Superior temporal gyrus (tissue), 1 donor: ENCODE results near the gene NRXN2.

Source experiments
- DNase-seq: peaks from one replicate; pipeline ENCODE4 v3.0.0-alpha.2; 2016; ENCODE audit errors: extremely low spot score

NRXN2 gene

DNA sequence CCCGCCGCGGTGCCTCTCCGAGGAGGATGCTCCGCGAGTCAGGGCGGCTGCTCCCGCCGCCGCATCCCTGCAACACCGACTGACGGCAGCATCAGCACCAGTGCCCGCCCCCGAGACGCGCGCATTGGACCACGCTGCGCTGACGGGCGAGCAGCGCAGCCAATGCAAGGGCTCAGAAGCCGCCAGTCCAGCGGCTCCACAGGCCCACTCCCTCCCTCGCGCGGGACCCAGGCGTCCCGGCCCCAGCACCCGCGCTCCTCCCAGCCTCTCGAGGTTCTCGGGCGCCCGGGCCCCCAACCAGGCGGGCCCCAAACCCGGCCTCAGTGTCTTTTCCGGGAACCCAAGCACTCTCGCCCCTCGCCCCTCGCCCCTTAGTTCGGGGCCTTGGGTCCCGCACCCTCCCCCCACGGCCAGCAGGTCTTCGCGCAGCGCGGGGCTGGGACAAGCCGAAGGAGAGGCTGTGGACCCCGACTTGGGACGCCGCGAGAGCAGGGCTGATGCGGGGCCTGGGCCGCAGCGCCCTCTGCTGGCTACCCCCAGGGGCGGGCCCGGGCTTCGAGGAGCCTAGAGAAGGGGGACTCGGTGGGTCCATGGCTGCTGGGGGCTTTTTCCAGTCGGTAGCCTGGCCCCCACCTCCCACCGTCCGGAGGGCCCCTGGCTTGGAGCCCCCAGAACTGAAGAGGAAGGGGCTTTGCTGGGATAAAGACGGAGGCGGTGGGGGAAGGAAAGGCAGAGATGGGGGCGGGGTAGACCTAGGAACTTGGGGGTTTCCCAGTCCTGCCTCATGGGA is at the start of gene NRXN2:
Gene NRXN2 (minus strand): TSS at position 81 of the 790 bp plus-strand sequence. CDS start 9,498 bp downstream, outside the sequence.
- DNase-seq = peak; percentile 94

DNA sequence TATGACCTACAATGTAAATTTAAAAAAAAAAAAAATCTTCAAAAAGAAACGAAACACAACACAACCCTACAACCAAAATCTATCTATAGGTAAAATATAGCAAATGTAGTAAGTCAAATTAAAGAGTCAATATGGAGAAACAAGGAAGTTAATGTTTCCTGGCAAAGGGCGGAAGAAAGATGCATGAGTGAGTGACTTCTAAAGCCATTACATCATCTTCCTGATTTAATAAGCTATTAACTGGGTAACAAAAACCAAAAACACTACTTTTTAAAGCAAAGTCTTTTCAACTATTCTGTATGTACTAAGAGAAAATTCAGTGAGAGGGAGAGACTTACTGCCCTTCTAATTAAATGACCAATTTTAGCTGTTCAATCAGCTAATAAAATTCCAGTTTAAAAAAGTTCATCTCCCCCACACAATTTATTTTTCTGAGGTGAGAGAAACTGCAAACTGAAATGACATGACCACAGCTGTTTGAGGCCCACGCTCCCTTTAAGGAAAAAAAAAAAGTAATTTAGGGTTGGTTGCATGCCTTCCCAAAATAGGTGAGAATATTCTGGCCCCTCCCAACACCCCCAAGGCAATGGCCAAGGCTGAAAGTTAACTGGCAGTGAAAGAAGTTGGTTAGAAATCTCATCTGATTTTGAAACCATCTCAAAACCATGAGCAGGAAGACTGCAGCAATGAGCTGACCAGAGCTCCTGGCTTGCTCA is 49.5 kb upstream of the NRXN2 start:
- DNase-seq = no peak

- no peak for DNase-seq
Measured at GRCh38 chr11:64771861-64772260, 48.9 kb upstream of the NRXN2 start.

- no peak for DNase-seq
Measured at GRCh38 chr11:64770120-64770519, 47.1 kb upstream of the NRXN2 start.

DNA sequence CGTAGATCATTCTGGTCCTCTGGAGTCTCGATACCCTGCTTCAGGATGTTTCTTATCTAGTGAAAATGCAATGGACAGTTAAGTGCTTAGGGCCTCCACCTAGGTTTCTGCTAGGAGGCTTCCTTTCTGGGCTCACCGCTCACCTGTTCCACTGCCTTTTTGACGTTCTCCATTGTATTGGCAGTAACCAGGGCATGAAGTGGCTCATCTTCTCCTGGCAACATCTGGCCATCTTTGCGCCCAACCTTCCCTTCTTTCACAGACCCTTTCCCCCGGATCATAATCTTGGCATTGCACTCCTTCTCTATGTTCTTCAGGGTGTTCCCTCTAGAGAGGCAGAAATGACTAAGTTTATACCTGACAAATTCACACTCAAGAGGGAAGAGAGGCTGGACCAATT is 46.3 kb upstream of the NRXN2 start:
- no peak for DNase-seq

- no peak for DNase-seq
Measured at GRCh38 chr11:64768300-64768694, 45.3 kb upstream of the NRXN2 start.

DNA sequence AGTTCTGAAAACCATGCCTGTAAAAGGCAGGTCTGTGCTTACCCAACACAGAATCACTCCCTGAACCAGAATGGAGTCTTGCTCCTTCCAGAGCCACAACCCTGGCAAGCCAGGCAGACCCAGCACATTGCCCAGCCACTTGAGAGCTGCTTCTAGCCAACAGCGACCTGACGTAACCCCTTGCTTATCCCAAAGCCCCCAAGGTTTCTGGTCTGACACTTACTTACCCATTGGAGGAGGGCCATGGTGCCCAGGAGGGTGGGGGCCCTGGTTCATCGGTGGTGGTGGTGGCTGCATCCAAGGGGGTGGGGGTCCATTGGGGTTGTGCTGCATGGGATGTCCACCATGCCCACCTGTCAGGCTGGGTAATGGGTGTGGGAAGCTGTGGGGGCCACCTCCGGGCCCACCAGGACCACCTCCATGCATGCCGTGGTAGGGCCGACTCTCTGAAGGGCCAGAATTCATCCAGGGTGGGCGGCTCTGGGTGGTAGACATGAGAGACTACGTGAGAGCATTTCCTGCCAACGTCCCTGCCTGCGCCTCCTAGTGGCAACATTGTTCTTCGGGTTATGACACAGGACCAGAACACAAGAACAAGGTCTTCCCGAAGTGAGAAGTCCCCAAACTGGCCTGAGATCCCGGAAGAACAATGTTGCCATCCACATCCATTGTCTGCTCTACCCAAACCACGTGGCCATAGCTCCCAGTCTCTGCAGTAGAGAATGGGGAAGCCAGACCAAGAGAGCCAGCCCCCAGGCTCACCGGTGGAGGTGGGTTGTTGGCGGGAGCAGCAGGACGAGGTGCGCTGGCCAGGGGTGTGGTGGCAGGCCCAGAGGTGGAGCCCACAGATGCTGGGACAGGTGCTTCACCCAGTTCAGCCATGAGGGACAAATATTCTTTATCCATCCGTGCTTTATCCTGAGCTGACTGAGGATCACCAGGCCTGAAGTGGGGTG is 44.6 kb upstream of the NRXN2 start:
- DNase-seq = peak; percentile 62

DNA sequence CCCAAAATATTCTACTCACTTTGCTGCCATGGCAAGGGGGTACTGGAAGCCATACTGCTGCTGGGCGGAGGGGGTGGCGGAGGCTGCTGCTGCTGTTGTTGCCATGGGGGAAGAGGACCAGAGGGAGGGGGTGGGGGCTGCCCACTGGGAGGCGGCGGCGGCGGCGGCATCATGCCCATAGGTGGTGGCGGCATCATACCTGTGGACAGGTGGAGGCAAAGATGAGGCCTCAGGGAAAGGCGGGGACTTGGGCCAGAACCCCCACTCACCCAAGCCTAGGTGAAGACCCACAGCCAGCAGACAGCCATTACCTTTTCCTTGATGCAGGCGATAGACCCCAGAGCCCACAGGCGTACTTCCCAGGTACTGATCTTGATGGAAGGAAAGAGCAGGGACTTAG is 43.9 kb upstream of the NRXN2 start:
- no peak for DNase-seq

DNA sequence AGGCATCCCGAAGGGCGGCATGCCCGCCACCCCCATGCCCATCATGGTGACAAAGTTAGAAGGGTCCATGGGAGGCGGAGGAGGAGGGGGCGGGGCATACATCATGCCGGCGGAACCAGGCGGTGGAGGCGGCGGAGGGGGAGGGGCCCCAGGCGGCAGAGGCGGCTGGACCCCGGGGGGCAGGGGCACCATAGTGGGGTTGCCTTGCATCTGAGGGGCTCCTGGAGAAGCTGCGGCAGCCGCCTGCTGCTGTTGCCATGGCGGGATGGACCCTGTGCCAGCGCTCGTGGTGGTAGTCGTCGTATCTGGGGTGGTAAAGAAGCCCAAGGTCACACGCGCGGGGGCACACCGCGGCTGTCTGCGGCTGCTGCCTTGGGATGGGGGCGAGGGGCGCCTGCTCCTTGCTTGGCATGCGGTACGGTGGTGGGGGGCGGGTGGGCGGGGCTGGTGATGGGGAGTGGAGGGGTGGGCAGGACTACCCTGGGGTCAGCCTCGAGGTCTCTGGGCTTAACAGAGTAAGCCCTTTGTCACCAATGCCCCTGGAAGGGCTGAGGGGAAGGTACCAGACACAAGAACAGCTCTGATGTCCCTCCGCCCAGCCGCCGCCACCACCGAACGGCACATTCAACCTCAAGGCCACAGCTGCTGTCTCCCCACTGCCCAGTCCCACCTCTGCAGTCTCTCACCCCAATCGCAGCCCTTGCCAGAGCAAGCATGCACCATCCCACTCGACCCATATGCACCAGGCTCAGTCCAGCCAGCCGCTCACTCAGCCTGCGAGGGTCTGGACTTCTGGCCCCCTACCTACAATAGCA is 43.1 kb upstream of the NRXN2 start:
- DNase-seq = no peak

DNA sequence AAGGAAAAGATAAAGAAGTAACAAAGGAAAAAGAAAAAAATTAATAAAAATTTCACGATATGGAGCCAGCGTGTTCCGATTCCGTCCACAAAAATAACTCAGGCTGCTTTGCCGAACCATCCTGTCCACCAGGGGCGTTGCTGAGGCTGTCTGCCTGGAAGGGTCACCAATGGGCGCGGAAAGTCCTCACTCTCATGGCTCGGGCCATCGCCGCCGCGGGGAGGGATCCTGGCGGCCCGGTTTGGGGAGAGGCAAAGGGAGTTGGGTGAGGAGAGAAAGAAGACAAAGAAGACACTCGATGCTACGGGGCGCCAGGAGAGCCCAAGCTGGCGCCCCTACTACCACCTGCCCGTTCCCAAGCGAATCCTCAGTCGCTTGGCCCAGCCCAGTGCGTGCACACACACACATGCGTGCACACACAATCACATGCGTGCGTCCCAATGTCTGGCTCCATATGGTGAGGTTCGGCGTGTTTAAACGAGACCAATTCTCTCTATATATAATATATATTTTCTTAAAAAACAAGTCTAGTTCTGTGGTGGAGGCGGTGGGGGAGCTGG is 42.4 kb upstream of the NRXN2 start:
- no peak for DNase-seq

DNA sequence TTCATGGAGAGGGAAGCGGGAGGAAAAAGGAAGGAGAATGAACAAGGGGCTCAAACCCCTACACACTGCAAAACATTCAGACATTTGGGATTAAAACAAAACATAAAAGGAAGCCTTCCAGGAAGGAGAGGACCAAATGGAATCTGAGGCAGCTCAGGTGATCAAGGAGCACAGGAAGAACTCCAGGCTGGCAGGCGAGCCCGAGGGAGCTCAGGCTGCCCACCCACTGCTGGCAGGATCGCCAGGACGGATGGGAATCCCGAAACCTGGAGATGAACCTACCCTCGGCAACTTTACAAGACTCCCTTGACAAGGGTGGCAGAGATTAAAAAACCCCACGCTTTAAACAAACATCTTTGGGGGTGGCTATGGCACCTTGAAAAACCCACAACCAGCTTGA is 41.8 kb upstream of the NRXN2 start:
- no peak for DNase-seq

DNA sequence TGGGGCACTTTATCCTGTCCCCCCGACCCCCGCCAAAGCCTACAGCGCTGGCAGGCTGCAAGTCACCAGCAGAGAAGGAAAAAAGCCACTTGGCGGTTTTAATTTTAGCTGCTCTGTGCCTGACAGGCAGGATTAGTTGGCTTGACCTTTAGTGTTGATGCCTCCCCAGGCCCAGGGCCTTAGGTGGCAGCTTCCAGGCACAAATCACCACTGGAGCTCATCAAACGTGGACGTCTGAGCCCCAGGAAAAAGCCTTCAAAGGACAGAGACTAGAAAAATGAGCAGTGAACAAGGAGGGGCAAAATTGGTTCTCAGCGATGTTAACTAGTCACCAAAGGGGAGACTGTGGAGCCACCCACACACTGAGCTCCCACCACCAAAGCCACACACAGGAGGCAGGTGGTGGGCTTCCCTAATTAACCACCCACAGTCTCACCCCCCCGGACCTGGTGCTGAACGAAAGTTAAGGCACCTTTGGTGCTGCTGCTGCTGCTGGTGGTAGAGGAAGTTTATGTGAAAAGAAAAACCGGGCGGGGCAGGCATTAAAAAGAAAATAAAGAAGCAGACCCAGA is 41.1 kb upstream of the NRXN2 start:
- DNase-seq = no peak

GRCh38 chr11:64763526-64764039 is 40.6 kb upstream of the NRXN2 start:
- no peak for DNase-seq

- DNase-seq = no peak
Measured at GRCh38 chr11:64762674-64763525, 39.9 kb upstream of the NRXN2 start.

GRCh38 chr11:64762277-64762673 is 39.3 kb upstream of the NRXN2 start:
- DNase-seq = no peak

DNA sequence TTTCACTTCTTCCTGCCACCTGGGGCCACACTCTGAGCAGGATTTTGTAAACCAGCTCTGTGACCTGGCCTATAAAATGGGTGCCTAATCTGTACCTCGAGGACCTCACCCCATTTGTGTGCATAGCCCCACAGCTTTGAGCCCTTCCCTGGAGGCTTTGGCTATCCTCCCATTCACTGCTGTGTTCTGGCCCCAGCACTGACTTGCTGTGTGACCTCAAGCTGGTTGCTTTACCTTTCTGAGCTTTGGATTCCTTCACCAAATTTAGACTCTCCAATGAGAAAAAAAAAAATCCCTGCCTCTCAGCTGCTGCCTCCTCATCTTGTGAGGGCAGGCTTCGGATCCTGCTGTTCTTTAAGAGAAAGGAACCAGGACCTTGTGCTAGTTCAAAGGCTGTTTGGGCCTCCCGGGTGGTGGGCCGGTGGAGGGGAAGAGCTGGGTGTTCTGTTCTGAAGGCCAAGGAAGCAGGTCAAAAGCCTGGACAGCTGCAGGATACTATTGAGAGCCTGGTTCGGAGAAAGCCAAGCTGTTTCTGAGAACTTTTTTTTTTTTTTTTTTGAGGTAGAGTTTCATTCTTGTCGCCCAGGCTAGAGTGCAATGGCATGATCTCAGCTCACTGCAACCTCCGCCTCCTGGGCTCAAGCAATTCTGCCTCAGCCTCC is 37.9 kb upstream of the NRXN2 start:
- DNase-seq = no peak

GRCh38 chr11:64759722-64760719 is 37.0 kb upstream of the NRXN2 start, which contains the start of gene PYGM:
TSS of gene PYGM (minus strand) at chr11:64759974. CDS start at chr11:64759898, 76 bp downstream.
- DNase-seq = no peak
